NOMO-1 treated with DMSO at 0.1 percent for 48 hours (cell line): Measurements from ENCODE around the gene CRYBG2.
"Not testable (repeated sequence)": the region's sequence is repeated elsewhere in the genome, so short reads cannot be mapped to it uniquely, and the experiment has no call there.

Experiments
- DNase-seq: peaks from one replicate; lab custom pipeline; 2025; ENCODE audit not compliant: unreplicated experiment; lab: John Stamatoyannopoulos, UW

Gene CRYBG2

DNA sequence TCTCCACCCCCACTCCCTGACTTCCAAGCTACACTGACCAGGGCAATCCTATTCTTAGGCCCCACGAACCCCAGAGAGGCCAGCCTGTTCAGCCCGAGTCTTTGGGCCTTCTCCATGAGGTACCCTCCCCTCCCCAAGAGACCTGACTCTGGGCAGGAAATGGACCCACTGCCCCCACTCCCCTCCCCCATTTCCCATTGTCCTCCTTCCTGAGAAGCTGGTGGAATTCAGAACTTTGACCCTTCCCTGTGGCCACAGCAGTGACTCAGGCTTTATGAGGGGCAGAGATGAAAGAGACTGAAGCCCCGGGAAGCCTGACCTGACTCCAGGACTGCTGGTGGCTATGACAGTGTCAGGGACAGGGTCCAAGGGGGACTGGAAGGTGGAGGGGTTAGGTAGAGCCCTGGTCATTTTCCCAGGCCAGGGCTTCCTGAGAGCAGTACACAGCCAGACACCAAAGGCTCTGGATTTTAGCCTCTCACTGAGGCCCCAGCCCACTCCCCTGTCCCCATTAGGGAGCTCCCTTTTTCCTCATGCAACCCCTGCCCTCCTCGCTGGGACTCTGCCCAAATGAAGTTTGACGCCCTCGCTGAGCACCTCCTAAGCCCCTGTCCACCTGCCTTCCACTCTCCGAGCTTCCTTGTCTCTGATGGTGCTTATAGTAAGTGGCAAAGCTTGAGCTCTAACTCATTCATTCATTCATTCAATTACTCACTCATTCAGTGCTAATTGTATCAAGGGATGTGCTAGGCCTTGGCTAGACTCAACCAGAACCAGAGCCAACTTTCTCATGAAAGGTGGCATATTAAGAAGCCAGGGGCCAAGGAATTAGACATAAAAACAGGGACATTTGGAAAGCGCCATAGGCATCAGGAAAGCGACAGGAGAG is 3.0 kb downstream of the CRYBG2 start:
- DNase-seq, result no peak

DNA sequence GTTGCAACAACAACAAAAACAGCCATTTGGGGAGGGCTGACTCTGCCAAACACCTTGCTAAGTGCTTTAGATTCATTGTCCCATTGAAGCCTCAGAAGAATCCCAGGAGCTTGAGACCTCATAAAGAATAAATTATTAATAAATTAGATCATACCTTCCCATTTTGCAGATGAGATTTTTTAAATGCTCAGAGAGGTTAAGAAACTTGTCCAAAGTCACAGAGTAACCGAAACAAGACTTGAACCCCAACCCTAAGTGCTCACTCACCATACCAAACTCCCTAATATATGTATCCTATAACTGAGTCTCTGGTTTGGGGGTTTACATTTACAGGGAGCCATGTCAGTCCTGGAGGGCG is 3.6 kb downstream of the CRYBG2 start:
- no peak for DNase-seq

DNA sequence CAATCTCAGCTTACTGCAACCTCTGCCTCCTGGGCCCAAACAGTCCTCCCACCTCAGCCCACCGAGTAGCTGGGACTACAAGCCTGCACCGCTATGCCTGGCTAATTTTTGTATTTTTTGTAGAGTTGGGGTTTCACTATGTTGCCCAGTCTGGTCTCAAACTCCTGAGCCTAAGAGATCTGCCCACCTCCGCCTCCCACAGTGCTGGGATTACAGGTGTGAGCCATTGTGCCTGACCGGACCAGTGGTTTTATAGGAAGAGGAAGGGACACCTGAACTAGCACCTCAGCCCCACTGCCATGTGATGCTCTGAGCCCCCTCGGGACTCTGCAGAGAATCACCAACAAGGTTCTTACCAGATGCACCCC is 4.1 kb downstream of the CRYBG2 start:
- no peak for DNase-seq

DNA sequence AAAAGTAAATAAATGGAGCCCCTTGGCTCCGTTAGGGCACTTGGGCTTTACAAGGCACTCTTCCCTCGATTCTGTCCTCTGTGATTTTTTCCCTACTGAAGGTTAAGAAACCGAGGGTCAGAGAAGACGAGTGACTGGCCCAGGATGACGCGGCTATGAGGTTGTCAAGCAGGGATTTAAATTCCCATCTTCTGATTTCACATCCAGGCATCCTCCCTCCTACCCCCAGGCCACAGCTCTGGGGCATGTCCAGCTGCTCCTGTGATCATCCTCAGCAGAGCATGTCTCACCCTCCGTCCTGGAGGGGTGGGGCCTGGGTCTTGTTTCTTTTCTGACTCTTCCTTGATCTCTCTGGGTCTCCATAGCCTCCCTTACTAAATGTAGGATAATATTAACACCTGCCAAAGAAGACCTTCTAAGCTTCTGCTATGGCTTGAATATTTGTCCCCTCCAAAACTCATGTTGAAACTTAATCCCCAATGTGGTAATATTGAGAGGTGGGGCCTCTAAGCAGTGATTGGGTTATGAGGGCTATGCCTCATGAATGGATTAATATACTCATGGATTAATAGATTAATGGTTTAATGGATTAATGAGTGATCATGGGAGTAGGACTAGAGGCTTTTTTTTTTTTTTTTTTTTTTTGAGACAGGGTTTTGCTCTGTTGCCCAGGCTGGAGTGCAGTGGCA is 4.6 kb downstream of the CRYBG2 start:
- DNase-seq, result no peak

DNA sequence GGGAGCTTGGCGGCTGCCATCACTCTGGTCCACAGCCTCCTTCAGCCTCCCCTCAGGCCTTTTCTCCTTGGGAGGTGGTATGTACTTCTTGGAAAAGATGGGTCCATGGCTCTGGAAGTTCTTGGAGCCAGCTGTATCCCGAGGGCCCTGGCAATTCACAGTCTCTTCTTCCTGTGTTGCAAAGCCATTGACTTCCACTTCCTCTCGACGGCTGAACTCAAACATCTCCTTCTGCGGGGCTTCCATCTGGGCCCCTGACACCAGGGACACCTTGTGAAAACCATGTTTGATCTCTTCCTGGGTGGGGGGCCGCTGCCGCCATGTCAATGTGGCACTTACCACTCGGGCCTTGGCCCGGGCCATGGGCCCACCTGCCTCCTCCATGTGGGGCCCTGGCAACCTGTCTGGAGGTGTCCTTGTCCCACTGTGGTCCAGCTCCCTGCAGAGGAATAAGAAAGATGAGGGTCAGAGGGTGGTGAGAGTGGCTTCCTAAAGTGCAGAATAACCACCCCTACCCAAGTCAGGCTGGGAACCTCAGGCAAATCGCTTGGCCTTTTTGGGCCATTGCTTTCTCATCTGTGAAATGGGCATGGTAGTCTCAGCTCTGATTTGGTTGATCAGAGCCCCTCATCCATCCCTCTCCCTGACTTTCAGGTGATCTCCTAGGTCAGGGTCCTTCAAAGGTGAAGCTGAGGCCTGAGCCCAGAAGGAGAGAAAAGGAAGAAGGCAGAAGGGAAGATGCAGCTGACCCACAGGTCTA is 7.5 kb downstream of the CRYBG2 start:
- peak; percentile 28 for DNase-seq

DNA sequence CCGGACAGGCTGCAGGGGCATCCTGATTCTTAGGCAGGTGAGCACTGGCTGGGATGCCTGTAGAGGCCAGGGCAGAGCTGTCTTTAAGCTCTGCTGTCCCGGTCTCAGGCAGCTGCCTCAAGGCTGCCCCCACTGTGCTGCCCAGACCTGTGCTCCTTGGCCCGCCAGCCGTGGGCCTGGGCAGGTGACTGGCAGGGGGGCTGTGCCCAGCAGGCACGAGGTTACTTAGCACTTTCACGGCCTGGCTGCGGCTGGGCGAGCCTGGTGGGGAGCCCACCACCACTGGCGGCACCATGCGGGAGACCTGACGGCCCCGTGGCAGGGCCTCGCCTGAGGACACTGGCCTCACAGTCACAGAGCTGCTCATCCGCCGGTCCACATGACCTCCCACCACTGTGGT is 8.2 kb downstream of the CRYBG2 start:
- DNase-seq, result no peak

DNA sequence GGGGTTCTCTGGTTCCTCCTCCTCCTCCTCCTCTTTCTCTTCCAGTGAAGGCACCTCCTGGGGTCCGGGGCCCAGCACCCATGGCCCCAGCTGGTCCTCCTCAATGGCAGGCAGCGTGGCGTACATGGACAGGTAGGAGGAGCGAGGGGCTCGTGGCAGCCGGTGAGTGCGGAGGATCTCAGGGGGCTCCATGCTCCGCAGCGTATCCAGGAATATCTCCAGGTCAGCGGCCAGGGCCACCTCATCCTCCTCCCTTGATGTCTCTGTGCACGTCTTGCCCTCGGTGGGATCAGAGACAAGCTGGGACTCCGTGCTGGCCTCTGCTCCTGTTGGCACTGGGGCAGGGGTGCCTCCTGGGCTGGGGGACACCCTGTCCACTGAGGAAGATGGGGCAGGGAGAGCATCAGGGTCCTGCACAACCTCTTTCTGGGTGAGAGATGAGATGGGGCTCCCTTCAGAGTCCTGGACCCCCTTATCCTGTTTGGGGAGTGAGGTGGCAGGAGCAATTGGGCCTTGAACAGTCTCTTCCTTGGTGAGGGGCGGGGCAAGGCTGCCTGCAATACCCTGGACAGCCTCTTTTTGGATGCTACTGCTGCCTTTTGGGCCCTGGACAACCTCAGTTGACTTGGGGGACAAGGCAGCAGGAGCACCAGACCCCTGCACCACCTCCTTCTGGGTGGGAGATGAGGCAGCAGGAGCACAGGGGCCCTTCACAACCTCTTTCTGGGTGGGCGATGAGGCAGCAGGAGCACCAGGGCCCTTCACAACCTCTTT is 9.6 kb downstream of the CRYBG2 start:
- no peak for DNase-seq

DNA sequence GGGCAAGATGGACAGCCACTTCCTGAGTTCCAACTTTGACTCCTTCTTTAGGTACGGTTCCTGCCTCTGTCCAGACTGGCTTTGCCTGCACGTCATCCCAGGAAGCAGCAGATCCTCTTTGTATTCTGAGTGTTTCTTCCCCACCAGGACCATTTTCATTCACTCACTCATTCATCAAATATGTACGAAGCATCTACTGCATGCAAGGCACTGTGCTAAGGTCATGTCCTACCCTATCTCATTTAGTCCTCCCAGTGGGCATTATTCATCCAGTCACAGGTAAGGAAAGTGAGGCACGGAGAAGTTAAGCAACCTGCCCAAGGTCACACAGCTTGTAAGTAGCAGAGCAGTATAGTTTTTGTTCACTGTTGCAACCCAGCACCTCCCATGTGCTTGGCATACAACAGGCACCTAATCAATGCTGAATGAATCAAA is 13.9 kb downstream of the CRYBG2 start:
- DNase-seq, result no peak

DNA sequence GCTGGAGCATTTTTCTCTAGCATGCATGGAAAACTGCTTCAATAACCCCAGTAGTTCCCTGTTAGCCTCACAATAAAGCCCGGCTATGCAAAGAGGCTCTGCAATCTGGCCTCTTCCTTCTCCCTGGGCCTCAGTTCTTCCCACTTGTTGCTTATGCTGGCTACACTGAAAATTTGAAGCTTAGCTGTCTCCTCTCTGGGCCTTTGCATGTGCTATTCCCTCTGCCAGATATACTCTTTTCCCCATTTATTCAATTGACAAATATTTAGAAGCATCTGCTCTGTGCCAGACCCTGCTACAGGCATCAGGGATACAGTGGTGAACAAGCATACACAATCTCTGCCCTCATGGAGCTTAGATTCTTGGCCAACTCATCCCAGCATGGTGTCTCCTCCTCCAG is 15.3 kb downstream of the CRYBG2 start:
- DNase-seq, result no peak

DNA sequence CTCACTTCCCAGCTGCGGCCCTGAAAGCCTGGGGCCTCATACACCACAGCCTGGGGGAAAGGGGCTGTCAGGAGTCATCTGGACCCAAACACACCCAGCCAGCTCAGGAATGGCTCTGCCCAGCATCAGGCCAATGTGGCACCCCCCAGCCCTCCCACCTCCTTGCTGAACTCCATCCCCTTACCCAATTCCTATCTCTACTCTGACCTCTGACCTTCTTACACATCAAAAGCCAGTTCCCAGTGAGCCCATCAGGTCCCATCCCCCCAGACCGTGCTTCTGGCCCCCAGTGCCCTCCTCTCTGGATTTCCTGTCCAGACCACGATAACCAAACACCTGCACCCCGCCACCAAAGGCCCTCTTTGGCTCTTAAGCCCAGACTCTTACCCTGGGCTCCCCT is 16.3 kb downstream of the CRYBG2 start:
- DNase-seq, result no peak

DNA sequence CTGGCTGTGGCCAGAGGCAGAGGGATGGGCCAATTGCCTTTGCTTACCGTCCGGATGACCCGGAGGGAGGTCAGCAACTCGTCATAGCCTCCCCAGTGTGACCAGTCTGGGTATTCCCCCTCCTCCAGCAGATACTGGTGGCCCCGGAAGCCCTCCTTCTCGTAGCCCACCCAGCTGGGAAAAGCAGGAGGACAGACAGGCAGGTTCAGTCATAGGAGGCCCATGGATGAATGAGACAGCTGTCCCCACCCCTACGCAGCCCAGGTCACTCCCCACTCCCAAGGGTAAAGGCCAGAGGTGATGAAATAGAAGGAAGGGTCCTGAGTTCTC is 16.8 kb downstream of the CRYBG2 start:
- no peak for DNase-seq

DNA sequence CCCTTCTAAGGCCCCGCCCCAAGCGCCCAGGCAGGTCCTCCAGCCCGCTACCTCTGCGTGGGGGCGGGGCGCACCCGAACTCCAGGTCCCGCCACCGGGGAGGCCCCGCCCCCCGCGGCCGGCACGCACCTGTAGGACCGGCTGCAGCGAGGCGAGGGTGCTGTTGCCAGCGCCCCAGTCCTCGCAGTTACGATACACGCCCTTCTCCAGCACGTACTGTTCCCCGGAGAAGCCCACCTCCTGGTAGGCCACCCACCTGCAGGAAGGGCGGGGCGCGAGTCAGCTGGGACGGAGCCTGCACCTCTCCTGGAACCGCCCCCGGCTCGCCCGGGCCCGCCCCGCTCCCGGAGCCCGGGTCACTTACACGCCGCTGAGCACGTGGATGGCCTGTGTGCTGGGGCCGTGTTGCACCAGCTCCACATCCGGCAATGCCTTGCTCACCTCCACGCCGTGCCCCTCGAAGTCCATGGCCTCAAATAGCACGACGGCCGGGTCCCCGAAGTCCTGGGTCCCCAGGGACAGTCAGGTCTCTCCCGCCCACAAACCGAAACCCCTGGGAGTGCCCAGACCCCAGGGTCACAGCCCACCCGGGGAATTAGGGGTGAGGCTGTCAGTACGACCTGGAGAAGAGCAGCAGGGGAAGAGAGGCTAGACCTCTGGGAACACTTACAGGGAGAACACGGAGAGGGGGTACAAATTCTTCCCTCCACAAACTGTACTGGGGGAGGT is 17.3 kb downstream of the CRYBG2 start:
- peak; percentile 53 for DNase-seq

DNA sequence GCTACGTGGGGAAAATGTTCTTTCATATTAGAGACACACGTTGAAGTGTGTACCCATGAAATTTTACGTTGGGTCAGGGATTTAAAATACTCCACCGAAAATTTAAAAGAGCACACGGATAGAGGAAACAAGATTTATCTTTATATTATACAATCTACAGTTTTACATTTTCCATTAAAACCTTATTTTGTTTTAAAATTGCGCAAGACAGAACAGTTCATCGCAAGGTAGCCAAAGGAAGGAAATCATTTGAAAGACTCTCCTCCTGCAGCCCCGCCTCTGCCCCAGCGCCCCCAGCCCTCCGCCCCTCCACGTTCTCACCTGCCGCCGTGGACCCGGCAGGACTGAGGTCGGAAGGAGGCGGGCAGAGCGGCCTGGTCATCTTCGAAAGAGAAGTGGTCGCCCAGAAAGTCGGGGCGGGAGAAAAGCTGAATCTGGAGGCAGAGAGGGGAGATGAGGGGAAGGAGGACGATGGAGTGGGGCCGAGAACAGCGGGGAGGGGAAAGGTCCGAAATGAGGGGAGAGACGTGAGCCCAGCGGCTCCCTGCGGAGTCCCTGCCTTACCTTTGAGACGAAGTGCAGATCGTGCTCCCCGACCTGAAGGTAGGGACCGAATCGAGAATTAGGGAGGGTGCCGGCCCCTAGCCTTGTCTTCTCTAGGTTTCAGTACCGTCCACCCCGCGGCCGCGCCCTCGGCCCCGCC is 18.0 kb downstream of the CRYBG2 start:
- DNase-seq, result no peak

DNA sequence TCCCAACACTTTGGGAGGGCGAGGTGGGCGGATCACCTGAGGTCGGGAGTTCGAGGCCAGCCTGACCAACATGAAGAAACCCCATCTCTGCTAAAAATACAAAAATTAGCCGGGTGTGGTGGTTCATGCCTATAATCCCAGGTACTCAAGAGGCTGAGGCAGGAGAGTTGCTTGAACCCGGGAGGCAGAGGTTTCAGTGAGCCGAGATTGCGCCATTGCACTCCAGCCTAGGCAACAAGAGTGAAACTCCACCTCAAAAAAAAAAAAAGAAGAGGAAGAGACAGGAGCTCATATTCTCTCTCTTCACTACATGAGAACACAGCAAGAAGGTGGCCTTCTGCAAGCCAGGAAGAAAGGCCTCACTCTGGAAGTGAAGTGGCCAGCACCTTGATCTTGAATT is 20.6 kb downstream of the CRYBG2 start:
- peak; percentile 25 for DNase-seq

DNA sequence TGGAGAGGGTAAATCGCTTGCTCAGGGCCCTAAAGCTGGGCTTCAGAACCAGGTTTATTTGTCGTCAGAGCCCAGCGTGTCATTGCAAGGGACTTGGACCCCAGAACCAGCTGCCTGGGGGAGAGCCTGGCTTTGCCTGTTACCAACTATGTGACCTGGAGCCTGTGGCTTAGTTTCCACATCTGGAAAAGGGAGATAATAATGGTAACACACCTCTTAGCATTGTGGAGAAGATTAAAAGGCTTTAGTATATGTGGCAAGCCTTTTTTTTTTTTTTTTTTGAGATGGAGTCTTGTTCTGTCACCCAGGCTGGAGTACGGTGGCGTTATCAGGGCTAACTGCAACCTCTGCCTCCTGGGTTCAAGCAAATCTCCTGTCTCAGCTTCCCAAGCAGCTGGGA is 23.7 kb downstream of the CRYBG2 start:
- DNase-seq, result no peak

DNA sequence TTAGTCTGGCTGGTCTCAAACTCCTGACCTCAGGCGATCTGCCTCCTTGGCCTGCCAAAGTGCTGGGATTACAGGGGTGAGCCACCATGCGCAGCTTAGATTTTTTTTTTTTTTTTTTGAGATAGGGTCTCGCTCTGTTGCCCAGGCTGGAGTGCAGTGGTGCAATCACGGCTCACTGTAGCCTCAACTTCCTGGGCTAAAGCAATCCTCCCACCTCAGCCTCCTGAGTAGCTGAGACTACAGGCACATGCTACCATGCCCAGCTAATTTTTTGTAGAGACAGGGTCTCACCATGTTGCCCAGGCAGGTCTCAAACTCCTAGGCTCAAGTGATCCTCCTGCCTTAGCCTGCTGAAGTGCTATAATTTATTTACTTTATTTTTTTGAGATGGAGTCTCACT is 24.6 kb downstream of the CRYBG2 start:
- DNase-seq, result not testable (repeated sequence)

DNA sequence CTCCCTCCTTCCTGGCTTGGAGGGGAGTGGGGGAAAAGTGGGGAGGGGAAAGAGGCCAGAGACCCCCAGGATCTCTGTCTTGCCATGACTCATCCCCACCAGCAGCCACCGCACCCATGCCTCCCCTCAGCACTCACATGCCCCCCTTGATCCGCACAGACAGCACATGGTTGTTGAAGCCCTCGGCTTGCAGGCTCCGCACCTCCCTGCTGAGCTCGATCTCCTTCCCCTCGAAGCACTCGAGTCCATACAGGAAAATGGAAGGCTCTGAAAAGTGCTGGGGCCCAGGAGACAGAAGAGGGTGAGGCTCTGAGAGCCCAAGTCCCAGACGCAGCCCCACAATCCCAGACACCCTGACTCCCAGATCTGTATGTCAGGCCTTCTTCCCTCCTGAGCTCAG is 25.3 kb downstream of the CRYBG2 start:
- no peak for DNase-seq

DNA sequence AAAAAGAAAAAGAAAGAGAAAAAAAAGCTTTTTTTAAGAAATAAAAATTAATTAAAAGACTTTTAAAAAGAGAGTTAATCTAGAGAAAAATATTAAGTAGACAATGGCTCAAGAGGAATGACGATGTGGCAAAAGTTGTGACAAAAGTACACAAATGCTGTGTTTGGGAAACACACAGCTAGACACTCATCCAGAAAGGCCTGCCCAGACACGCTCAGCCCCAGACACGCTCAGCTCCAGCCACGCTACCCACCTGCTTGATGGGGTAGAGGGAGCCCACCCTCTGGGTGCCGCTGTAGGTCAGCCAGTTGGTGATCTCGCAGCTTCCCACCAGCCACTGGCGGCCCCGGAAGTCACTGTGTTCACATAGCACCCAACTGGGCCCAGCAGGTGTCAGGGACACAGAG is 26.0 kb downstream of the CRYBG2 start:
- DNase-seq, result no peak

DNA sequence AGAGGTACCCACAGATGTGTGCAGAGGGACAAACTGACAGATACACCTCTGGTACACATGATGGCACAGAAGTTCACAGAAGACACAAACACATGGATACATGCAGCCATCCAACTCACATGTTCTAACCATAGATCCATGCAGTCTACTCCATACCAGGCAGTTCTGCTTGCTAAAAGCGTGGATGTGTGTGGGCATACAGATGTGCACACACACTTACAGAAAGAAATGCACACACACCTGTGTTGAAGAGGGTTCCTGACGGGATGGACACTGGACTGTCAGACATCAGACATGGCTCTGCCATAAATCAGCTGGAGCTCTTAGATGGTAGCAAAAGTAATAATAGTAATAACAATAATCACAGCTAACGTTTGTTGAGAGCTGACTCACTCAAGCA is 29.4 kb downstream of the CRYBG2 start:
- no peak for DNase-seq

DNA sequence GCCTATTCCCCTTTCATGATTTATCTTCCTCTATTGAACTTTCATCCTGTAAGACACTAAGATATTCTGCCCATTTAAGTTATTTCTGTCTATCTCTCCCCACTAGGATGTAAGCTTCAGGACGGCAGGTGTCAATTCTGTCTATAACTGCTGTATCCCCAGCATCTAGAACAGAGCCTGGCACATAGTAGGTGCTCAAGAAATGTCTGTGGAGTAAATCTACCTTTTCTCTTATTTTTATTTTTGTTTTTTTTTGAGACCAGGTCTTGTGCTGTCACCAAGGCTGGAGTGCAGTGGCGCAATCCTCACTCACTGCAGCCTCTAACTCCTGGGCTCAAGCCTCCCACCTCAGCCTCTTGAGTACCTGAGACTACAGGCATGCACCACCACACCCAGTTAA is 30.5 kb downstream of the CRYBG2 start:
- no peak for DNase-seq
